Stimulated activated CD4-positive, alpha-beta T cell treated with anti-CD3 and anti-CD28 coated beads, Interleukin-4, amount 100 ng/mL, for 4 hours (primary cell): Measurements from ENCODE around the gene GUCY1A1.

ENCODE experiments used
- DNase-seq, 2 experiments: peaks; one replicate each; pipeline ENCODE4 v3.0.0-alpha.2; 2020

Gene GUCY1A1

DNA sequence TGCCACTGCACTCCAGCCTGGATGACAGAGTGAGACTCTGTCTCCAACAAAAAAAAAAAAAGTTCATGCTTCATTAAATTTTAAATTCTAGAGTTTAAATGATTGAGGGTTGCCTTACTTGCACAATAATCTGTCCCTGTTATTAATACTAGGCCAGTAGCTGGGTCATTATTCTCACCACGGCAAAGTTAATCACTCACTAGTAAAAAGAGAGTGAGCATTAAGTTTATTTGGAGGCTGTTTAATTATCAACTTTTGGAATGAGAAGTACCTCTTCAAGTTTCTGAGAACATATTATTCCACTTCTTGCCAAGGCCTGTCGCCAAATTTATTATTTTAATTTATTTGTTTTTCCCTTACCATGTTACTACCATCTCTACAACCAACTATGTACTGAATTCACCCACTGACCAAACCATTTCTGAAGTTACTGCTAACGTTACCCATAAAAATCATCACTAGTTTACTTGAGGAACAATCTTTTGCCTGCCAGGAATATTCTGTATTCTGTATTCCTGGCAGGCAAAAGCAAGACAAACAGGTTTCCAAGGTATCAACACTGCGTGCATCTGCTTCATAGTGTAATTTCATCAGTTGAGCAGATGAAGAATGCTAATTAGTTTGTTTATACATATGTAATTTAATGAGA lies 26.5 kb downstream of the GUCY1A1 start:
- DNase-seq, result no peak

GRCh38 chr4:155694100-155694785 lies 27.6 kb downstream of the GUCY1A1 start:
- DNase-seq, result no peak

DNA sequence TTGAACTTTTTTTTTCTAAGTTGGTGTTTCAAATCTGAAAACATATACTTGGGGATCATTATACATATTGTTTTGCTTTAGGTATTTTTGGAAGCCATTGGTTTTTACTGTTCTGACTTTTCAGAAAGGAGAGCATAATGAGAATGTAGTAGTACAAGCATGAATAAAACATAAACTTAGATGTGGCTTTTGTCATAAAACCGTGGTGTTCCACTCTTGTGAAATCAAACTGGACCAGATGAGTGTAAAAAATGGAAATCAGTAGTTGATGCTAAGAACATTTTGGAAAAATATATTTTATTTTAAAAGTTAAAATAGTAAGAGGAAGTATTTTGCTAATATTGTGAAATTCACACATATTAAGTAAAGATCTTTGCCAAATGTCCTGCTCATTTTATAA lies 29.6 kb downstream of the GUCY1A1 start:
- no peak for DNase-seq

GRCh38 chr4:155696726-155697125 lies 30.1 kb downstream of the GUCY1A1 start:
- DNase-seq, result no peak

DNA sequence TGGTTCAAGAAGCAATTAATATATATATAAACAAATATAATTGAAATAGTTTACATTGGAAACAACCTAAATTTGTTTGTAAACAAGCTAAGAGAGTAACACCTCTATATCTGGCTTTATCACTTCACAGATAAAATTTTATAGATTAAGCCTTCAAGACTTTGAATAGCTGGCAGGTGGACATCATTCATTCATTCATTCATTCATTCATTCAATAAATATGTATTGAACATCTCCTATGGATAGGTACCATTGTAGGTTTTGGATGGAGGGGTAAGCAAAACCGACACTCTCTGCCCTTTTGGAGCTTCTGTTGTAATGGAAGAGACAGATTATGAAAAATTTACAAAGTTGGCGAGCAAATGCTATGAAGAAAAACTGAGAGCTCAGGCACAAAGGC lies 35.2 kb downstream of the GUCY1A1 start:
- no peak for DNase-seq

DNA sequence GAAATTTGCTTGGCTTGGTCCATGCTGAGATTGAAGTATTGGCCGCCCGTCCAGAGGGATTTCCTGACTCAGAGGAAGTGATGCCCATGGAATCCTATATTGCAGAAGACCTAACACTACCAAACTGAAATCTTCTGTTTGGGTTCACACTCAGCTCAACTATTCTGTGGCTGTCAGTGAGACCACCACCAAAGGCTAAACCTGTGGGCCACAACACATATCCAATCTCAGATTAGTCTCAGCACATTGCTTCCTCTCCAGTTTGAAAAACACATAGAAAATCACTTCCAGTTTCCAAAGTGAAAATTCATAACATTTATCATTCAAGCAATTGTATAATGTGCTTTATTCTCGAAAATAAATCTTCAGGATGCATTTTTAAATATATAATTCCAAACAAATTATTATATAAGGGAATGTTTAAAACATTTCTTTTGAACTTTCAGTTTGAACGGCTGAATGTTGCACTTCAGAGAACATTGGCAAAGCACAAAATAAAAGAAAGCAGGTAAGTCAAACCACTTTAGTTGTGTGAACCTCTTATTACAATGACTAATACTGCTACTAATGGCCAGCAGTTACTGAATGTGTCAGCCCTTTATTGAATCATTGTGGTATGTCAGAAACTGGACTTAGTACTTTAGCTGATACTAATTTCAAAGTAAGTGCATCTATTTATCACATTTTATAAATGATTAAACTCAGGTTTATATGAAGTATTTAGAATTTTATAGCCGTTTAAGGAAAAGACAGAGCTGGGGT lies 37.0 kb downstream of the GUCY1A1 start:
- no peak for DNase-seq

DNA sequence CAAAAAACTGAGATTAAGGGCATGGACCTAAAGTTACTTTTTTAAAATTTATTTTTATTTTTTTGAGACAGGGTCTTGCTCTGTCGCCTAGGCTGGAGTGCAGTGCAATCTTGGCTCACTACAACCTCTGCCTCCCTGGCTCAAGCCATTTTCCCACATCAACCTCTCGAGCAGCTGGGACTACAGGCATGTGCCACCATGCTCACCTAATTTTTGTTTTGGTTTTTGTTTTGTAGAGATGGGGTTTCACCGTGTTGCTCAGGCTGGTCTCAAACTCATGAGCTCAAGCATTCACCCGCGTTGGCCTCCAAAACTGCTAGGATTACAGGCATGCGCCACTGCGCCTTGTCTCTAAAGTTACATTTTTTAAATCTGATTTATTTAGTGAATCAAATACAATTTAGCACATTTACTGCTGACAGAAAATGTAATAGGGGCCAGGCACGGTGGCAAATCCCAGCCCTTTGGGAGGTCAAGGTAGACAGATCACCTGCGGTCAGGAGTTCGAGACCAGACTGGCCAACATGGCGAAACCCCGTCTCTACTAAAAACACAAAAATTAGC lies 38.3 kb downstream of the GUCY1A1 start:
- DNase-seq, result no peak

GRCh38 chr4:155705664-155706063 lies 39.0 kb downstream of the GUCY1A1 start:
- no peak for DNase-seq

- DNase-seq, result no peak
Observed at GRCh38 chr4:155706147-155706546, 39.5 kb downstream of the GUCY1A1 start.

GRCh38 chr4:155707251-155707650 lies 40.6 kb downstream of the GUCY1A1 start:
- no peak for DNase-seq

DNA sequence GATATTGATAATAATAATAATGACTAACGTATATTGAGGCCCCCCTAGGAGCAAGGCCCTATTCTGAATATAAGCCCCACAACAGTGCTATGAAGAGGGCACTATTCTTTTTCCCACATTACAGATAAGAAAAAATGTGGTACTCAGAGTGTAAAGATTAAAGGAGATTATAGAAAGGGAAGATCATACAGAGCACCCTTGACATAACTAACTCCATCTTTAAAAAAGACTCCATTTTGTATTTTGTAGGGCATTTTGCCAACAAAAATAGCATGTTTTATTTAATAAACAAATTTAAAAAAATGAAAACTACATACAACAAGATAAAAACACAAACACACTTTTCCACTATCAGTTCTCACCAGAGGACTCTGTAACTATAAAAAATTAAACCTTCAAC lies 42.1 kb downstream of the GUCY1A1 start:
- DNase-seq, result no peak

- no peak for DNase-seq
Observed at GRCh38 chr4:155709918-155710317, 43.3 kb downstream of the GUCY1A1 start.

DNA sequence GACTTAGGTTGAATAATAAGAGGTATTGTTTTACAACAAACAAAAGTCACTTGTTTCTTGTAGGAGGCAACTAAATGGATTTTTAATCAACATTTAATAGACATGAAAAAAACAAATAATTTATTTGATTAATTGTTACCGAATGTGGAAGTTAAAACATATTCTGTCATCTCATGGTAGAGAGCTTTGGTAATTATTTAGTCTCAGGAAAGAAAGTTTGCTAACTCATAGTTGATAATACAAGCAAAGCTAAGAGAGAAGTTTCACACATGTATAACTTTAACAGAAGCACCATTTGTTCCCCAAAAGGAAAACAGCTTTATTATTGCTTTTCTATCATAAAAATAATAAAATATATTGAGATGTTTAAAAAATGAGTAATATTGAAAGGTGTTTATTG lies 44.9 kb downstream of the GUCY1A1 start:
- DNase-seq, result no peak

DNA sequence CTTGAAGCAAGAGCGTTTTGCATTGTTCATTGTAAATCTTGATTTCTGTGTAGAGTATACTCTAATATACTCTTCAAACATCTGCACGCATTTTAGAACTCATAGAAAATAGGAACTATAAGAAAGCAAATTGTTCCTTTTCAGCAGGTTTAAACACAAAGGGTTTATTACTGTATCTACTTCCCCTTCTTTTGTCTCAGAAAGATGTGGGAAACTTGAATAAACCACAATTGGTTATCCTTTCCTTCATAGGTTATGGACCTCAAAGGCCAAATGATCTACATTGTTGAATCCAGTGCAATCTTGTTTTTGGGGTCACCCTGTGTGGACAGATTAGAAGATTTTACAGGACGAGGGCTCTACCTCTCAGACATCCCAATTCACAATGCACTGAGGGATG lies 46.2 kb downstream of the GUCY1A1 start:
- DNase-seq, result no peak

- no peak for DNase-seq
Observed at GRCh38 chr4:155713911-155714310, 47.3 kb downstream of the GUCY1A1 start.

DNA sequence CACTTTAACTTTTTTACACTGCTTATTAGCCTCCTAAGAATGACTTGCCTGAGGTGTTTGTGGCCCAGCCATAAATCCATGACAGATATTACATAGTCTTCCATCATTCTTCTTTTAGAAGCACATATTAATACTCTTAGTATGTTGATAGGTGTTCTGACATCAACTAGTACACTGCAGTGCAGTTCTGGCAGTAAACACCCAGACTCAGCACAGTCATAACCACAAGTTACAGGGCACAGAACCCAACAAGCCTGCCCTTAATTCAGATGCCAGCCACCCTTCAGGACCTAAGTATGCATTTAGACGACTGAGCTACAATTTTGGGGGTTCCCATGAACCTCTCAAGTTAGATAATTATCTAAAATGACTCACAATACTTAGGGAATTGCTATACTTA lies 55.7 kb downstream of the GUCY1A1 start:
- DNase-seq, result no peak

DNA sequence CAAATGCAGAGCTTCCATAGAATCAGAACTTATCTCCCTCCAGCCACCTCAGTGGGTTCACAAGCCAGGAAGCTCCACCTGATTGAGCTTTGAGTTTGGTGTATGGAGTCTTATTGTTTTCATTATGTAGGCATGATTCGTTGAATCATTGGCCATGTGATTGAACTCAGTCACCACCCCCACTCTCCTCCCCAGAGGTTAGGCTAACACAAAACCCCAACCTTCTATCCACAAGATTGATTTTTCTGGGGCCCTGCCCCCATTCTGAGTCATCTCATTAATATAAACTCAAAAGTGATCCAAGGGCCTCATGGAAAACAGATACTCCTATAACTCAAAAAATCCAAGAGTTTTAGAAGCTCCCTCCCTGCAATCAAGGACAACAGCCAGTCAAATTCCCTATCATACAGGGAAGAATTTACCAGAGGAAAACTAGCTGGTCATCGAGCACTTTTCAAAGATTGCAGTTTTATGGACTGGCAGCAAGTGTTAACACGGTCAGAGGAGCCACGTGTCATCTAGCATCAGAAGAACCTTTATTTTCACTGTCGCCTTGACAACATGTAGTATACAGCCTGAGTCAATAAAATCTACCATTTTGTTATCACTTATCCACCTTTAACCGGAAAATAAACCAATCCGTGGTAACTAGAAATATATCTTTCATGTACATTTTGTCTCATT lies 56.3 kb downstream of the GUCY1A1 start:
- no peak for DNase-seq

GRCh38 chr4:155724731-155725130 lies 58.1 kb downstream of the GUCY1A1 start:
- no peak for DNase-seq

GRCh38 chr4:155734065-155734464 lies 67.4 kb downstream of the GUCY1A1 start:
- DNase-seq, result no peak

GRCh38 chr4:155734951-155735350 lies 68.3 kb downstream of the GUCY1A1 start:
- DNase-seq, result no peak

- no peak for DNase-seq
Observed at GRCh38 chr4:155735496-155735895, 68.8 kb downstream of the GUCY1A1 start.

DNA sequence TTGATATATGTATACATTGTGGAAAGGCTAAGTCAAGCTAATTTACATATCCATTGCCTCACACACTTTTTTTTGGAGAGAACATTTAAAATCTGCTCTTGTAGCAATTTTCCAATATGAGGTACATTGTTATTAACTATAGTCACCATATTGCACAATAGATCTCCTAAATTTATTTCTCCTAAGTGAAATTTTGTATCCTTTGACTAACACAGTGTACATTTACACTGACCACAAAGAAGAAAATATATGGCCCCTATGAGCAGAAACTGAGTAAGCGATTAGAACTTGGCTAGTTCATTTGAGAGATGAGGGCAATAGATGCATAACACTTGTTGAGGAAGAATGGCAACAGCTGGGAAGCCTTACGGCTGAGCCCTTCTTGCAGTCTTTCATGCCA lies 71.9 kb downstream of the GUCY1A1 start:
- no peak for DNase-seq

GRCh38 chr4:155741546-155741945 lies 74.9 kb downstream of the GUCY1A1 start:
- no peak for DNase-seq
